HAP-1 (cell line): ENCODE data around the gene FKBP9.
"Not testable (repeated sequence)": the region's sequence is repeated elsewhere in the genome, so short reads cannot be mapped to it uniquely, and the experiment has no call there.

Source experiments
- DNase-seq, 2 experiments: peaks; one replicate each; pipeline ENCODE4 v3.0.0-alpha.2; 2016 to 2020; ENCODE audit warnings: low spot score in 2 of 2
- H3K27me3 ChIP-seq: fragments of 250-450 bp; sonication (Bioruptor Pico); 2 replicates; pipeline ENCODE4 v1.5.1; 2020; ENCODE audit warnings: low read depth, mild to moderate bottlenecking, moderate library complexity
- H3K36me3 ChIP-seq: fragments of 250-450 bp; sonication (Bioruptor Pico); replicated peaks from 2 replicates; pipeline ENCODE4 v1.5.1; 2020; ENCODE audit warnings: mild to moderate bottlenecking
- H3K4me1 ChIP-seq: fragments of 250-450 bp; sonication (Bioruptor Pico); 2 replicates; pipeline ENCODE4 v1.5.1; 2020; ENCODE audit warnings: mild to moderate bottlenecking
- H3K4me3 ChIP-seq: fragments of 250-450 bp; sonication (Bioruptor Pico); 2 replicates; pipeline ENCODE4 v1.5.1; 2020; ENCODE audit warnings: mild to moderate bottlenecking, moderate library complexity
- H3K9me3 ChIP-seq: fragments of 250-450 bp; sonication (Bioruptor Pico); 2 replicates; pipeline ENCODE4 v1.5.1; 2020; ENCODE audit warnings: mild to moderate bottlenecking, moderate library complexity
- in situ Hi-C: fragments of 300-500 bp; cut with MboI; formaldehyde crosslinking; loops from 3 replicates; pipeline ENCODE4 v1.14.3; 2020; ENCODE audit warnings: low sequenced_read_pairs, inconsistent platforms, mixed read lengths

FKBP9 gene

GRCh38 chr7:32941181-32941580 is 16.1 kb upstream of the FKBP9 start:
- Histone ChIP-seq H3K9me3 (peaks cover 6% of the 10 kb centered on the region), H3K4me1 (peaks cover 16% of the 10 kb centered on the region), H3K4me3 (peak overlapping the region; percentile 66), H3K36me3 (no peaks in the 10 kb centered on the region; the same call in 1 of the 2 replicates), H3K27me3 (no peaks in the 10 kb centered on the region)
- peak in 1 of 2 experiments; percentile 48 for DNase-seq
- in situ Hi-C loops: no loop called here

- peak; percentile 81 to 95 for DNase-seq
- peak overlapping the region; percentile 66 for H3K4me3 ChIP-seq
- no peaks in the 10 kb centered on the region for H3K27me3 ChIP-seq
- no peaks in the 10 kb centered on the region for H3K36me3 ChIP-seq
- peaks cover 6% of the 10 kb centered on the region for H3K9me3 ChIP-seq
- in situ Hi-C loops: no loop called here
- H3K4me1 ChIP-seq: peaks cover 16% of the 10 kb centered on the region
These were observed 15.4 kb upstream of the FKBP9 start for GRCh38 chr7:32941681-32942414.

GRCh38 chr7:32942415-32943251 is 14.6 kb upstream of the FKBP9 start:
- Histone ChIP-seq H3K4me3 (peak overlapping the region; percentile 66), H3K9me3 (peaks cover 6% of the 10 kb centered on the region), H3K27me3 (no peaks in the 10 kb centered on the region), H3K4me1 (peaks cover 15% of the 10 kb centered on the region), H3K36me3 (no peaks in the 10 kb centered on the region)
- in situ Hi-C loops: no loop called here
- DNase-seq: peak; percentile 66 to 74

GRCh38 chr7:32943252-32944030 is 13.8 kb upstream of the FKBP9 start:
- Histone ChIP-seq H3K4me1 (peaks cover 11% of the 10 kb centered on the region), H3K36me3 (no peaks in the 10 kb centered on the region), H3K27me3 (no peaks in the 10 kb centered on the region), H3K9me3 (peaks cover 6% of the 10 kb centered on the region), H3K4me3 (peak overlapping the region; percentile 66; the same call in 1 of the 2 replicates)
- peak in 1 of 2 experiments; percentile 85 for DNase-seq
- in situ Hi-C loops: no loop called here

GRCh38 chr7:32947420-32947983 is 9.7 kb upstream of the FKBP9 start:
- peaks cover 10% of the 10 kb centered on the region for H3K9me3 ChIP-seq
- DNase-seq: no peak
- in situ Hi-C loops: no loop called here
- no peak overlapping the region for H3K4me3 ChIP-seq
- H3K4me1 ChIP-seq: peaks cover 6% of the 10 kb centered on the region; the same call in 1 of the 2 replicates
- H3K27me3 ChIP-seq: no peaks in the 10 kb centered on the region
- no peaks in the 10 kb centered on the region for H3K36me3 ChIP-seq

- H3K4me3 ChIP-seq: no peak overlapping the region
- H3K36me3 ChIP-seq: no peaks in the 10 kb centered on the region
- in situ Hi-C loops: no loop called here
- H3K4me1 ChIP-seq: peaks cover 6% of the 10 kb centered on the region; the same call in 1 of the 2 replicates
- no peaks in the 10 kb centered on the region for H3K27me3 ChIP-seq
- no peak for DNase-seq
- H3K9me3 ChIP-seq: peaks cover 10% of the 10 kb centered on the region
These were observed 9.0 kb upstream of the FKBP9 start for GRCh38 chr7:32948202-32948601.

GRCh38 chr7:32952876-32953275 is 4.4 kb upstream of the FKBP9 start:
- in situ Hi-C loops: no loop called here
- DNase-seq: no peak
- H3K27me3 ChIP-seq: no peaks in the 10 kb centered on the region

GRCh38 chr7:32958046-32959025 is 1.1 kb downstream of the FKBP9 start:
- Histone ChIP-seq H3K4me3 (peak overlapping the region; percentile 69), H3K4me1 (peaks cover 4% of the 10 kb centered on the region), H3K36me3 (peaks cover 3% of the 10 kb centered on the region; the same call in 1 of the 2 replicates), H3K9me3 (no peaks in the 10 kb centered on the region), H3K27me3 (no peaks in the 10 kb centered on the region)
- peak; percentile 49 to 71 for DNase-seq
- in situ Hi-C loops: no loop called here

More at GRCh38 chr7:32952876-32953275, 4.4 kb upstream of the FKBP9 start:
- H3K4me3 ChIP-seq: no peak overlapping the region
- H3K36me3 ChIP-seq: no peaks in the 10 kb centered on the region; the same call in 1 of the 2 replicates
- H3K9me3 ChIP-seq: 0 out of 2 replicates have a peak, but pooled peaks cover 4% of the 10 kb centered on the region
- H3K4me1 ChIP-seq: no peaks in the 10 kb centered on the region

GRCh38 chr7:32963880-32964301 is 6.7 kb downstream of the FKBP9 start:
- H3K4me3 ChIP-seq, H3K27me3 ChIP-seq, H3K9me3 ChIP-seq, H3K36me3 ChIP-seq, in situ Hi-C loops, H3K4me1 ChIP-seq: not testable (repeated sequence)
- peak in 1 of 2 experiments; percentile 60 for DNase-seq

- H3K36me3 ChIP-seq, H3K4me1 ChIP-seq, H3K4me3 ChIP-seq, H3K9me3 ChIP-seq, DNase-seq, in situ Hi-C loops, H3K27me3 ChIP-seq: not testable (repeated sequence)
These were observed 7.4 kb downstream of the FKBP9 start for GRCh38 chr7:32964461-32965159.

- in situ Hi-C loops, H3K4me1 ChIP-seq, H3K9me3 ChIP-seq, H3K27me3 ChIP-seq, H3K36me3 ChIP-seq, DNase-seq, H3K4me3 ChIP-seq: not testable (repeated sequence)
These were observed 9.4 kb downstream of the FKBP9 start for GRCh38 chr7:32966489-32967267.
